ENCODE data around the gene AMDHD2.
"Not testable (repeated sequence)": the region's sequence is repeated elsewhere in the genome, so short reads cannot be mapped to it uniquely, and the experiment has no call there.

Gene AMDHD2

GRCh38 chr16:2518823-2519710, 1.1 kb upstream of the AMDHD2 start:
- no peak for DNase-seq

GRCh38 chr16:2519711-2520080, 475 bp upstream of the AMDHD2 start:
- no peak for DNase-seq

- DNase-seq = no peak
Observed at GRCh38 chr16:2520784-2521531, 787 bp downstream of the AMDHD2 start.

GRCh38 chr16:2523801-2524231, 3.6 kb downstream of the AMDHD2 start:
- no peak for DNase-seq

GRCh38 chr16:2524339-2524938, 4.3 kb downstream of the AMDHD2 start:
- DNase-seq = no peak

GRCh38 chr16:2526135-2526534, 6.0 kb downstream of the AMDHD2 start:
- DNase-seq = no peak

GRCh38 chr16:2527071-2527783, 7.1 kb downstream of the AMDHD2 start:
- no peak for DNase-seq

- DNase-seq = no peak
Observed at GRCh38 chr16:2527784-2528100, 7.6 kb downstream of the AMDHD2 start.

GRCh38 chr16:2528161-2529060, 8.2 kb downstream of the AMDHD2 start:
- no peak for DNase-seq

- DNase-seq = no peak
Observed at GRCh38 chr16:2529061-2529931, 9.1 kb downstream of the AMDHD2 start.

GRCh38 chr16:2529961-2530628, 9.9 kb downstream of the AMDHD2 start:
- no peak for DNase-seq

GRCh38 chr16:2530629-2531318, 10.6 kb downstream of the AMDHD2 start:
- DNase-seq = no peak

- no peak for DNase-seq
Observed at GRCh38 chr16:2531371-2531695, 11.2 kb downstream of the AMDHD2 start, which contains the start of gene CEMP1. TSS of gene CEMP1 (minus strand) at chr16:2531408. CDS start at chr16:2531073, 335 bp downstream.

- peak; percentile 98 for DNase-seq
Observed at GRCh38 chr16:2531696-2532493, 11.7 kb downstream of the AMDHD2 start.

- DNase-seq = peak; percentile 34 to 55
Observed at GRCh38 chr16:2532494-2533141, 12.4 kb downstream of the AMDHD2 start.

- DNase-seq = not testable (repeated sequence)
Observed at GRCh38 chr16:2533142-2533755, 13.1 kb downstream of the AMDHD2 start.

- no peak for DNase-seq
Observed at GRCh38 chr16:2533912-2534311, 13.7 kb downstream of the AMDHD2 start.

- not testable (repeated sequence) for DNase-seq
Observed at GRCh38 chr16:2534335-2534734, 14.2 kb downstream of the AMDHD2 start.
